ENCODE data around the gene SATB2.

The SATB2 gene

GRCh38 chr2:199465390-199465789, 7.7 kb upstream of the SATB2 start:
- DNase-seq = no peak

DNA sequence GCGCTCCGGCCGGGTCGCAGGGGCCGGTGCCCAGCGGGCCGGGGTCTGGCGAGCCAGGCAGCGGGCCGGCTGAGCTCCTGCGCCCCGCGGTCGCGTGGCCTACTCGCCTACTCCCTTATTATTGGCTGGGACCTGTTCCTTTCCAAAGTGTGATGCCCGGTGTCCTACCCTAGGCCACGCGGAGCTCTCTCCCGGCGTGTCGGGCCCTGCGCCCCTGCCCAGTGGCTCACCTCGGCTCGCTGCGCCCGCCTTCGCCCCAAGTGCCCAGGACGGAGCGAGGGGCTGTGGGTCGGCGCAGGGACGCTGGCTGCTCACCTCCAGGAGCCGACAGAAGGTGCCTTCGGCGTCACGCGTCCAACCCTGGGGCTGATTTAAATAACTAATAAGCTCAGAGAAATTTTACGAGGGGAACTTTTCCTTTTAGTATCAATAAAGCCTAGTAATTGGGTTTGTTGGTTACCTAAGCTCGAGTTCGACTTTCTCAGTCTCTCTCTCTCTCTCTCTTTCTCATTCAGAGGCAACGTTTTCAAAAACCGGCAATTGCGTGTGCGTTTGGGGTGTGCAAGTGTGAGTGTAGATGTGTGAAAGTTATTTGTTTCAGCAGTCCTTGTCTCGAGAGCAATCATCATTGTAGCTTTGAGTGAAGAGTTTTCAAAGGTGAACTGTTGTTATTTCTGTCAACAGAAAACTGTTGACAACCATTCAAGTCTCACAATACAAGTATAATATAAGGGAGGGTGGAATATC, 7.0 kb upstream of the SATB2 start:
- DNase-seq = no peak

GRCh38 chr2:199463708-199464605, 6.2 kb upstream of the SATB2 start:
- DNase-seq = no peak

DNA sequence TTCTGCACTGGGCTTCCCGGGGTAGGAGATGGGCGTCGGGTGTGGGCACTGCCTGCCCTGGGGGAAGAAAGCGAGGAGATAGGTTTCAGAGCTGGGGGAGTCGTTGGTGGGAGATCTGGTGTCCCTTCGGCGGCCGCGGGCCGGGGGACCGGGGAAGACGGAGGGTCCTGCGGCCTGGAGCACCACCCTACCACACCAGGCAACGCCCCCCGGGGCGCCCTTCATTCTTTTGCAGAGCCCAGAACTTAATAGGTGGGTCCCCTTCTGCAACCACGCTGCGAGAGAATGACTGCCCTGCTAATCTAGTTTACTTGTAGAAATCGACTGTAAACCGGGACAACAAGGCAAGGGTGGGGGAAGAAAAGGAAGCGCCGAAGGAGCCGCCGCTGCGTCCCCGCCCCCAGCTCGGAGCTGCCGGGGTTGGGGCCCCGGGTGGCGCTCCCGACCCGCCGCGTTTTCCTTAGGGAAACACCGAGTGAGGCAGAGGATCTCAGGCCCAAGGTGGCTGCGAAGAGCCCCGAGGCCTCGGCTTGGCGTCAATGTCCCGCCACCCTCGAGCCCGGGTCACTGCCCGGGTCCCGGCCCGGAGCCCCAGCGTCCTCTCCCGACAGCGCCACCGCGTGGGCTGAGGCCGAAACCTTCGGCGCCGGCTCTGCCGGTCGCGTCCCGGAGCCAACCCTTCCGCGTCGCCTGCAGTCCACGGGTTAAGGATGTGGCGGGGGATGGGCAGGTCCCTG, 5.4 kb upstream of the SATB2 start:
- DNase-seq = peak; percentile 31

DNA sequence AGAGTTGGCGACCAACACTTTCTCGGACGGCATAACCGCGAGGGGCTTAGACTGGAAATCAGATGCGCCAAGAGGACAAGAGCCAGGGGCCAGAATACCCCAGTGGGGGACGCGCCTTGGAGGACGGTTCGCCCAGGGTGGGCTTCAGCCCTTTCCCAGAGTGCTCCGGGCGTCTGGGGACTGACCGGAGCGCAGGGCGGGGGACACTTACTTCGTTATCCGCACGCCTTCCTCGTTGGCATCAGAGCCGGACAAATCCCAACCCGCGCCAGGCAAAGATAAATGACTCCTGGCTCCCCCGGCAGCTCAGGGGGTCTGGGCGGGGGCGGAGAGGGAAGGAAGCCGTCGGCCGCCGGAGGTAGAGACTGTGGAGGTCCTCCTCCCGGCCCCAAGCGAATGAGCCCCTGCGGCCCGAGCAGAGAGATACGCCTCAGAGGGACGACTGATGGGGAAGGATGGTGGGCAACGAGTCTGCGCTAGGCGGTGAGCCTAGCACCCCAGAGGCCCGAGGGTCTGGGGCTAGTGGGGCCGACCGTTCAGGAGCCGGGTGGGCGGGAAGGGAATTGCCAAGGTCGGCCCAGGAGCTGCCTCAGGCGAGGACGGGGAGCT, 4.7 kb upstream of the SATB2 start:
- no peak for DNase-seq

GRCh38 chr2:199461711-199462346, 4.1 kb upstream of the SATB2 start:
- DNase-seq = no peak

GRCh38 chr2:199460846-199461710, 3.3 kb upstream of the SATB2 start:
- DNase-seq = no peak

DNA sequence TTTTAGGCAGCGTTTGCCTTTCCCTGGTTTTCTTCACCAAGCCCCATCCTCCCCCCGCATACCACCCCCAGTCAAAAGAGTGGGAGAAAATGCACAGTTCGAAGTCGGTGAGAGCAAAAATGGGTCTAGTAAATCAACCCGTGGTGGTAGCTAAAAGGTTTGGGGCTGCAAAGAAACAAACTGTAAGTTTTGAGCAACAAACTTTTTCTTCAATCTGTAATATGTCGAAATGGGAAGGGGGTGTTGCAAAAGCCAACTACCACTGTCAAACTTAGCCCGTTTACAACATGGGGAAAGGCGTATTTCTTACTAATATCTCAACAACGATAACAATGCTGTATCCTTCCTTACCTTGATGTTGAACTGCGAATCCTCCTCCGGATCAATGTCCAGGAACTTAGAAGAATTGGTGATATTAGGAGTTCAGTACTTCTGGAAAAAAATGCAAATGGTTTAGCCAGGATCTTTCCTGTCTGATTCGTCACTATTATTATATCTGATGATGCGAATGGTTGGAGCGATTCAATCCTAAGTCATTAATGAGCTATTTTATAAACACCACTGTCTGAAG, 2.4 kb upstream of the SATB2 start:
- DNase-seq = no peak

- DNase-seq = peak; percentile 57
These were observed 1.8 kb upstream of the SATB2 start for GRCh38 chr2:199459286-199460100.

GRCh38 chr2:199458806-199459285, 1.1 kb upstream of the SATB2 start:
- DNase-seq = no peak

GRCh38 chr2:199458009-199458805, 468 bp upstream of the SATB2 start:
- DNase-seq = no peak

DNA sequence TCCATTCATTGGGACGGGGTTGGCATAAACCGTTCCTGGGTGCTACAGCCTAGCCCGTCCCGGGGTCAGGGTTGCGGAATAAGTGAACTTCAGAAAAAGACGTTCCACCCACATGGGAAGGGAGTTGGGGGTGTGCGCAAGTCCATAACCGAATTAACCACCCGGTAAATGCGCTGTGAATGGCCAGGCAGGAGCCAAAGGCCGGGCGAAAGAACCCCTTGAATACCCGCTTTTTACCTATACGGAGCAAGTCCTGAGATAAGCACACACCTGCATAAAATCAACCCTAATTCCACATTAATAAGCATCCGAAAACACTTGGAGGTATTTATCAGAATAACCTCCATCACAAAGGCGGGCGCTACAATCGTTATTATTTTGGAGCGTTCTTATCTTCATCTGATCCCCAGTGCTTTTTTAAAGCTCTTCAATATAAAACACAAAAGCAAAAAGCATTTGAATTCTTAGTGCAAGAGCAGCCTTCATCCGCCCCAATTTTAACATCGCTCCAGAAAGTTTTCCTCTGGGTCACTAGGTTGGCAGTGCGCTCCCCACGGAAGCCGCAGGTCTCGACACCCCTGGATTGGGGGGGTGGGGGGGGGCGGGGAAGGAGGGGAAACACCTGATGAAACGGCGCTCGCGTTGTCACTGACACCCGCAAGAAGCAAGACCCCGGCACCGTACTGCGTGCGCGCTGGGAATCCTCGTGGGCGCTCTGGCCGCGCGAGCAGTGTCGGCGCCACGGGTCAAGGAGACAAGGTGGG, 1.2 kb downstream of the SATB2 start:
- no peak for DNase-seq

GRCh38 chr2:199455545-199456382, 2.0 kb downstream of the SATB2 start:
- DNase-seq = no peak

DNA sequence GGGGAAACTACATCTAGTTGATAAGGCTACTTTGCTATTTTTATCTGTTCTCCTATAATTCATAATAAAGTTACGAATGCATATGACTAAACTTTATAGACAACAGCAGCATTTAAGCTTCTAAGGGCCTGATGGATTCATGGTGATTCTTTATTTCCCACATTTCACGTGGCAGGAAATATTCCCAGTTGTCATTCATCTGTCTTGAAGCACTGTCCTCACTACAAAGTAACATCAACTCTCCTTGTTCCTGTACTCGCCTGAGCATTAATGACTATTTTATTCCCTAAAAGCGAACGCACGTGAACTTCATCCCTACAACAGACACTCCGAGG, 2.6 kb downstream of the SATB2 start:
- DNase-seq = no peak

DNA sequence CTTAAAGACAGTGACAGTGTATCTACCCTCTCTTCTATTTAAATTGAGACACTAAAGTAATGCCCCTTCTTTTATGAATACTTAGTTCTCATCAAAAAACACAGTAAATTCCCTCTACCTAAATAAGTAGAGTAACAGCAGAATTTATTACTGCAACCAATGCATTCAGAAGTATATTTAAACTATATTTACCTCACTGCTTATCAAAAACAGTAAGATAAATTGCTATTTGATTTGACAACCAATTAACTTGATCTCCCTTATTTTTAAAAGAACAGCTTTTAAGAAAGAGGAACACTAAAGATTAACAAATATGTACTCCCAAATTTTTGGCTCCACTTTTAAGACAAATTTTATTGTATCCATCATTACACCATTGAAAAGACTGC, 4.8 kb downstream of the SATB2 start:
- DNase-seq = no peak

GRCh38 chr2:199452260-199452990, 5.3 kb downstream of the SATB2 start:
- no peak for DNase-seq

GRCh38 chr2:199449956-199450355, 7.8 kb downstream of the SATB2 start:
- no peak for DNase-seq

Measured in NCI-H1048 (cell line).